ENCODE data around the gene CHCHD6. TPM values are rescaled to one million over a fixed set of nuclear protein-coding genes. Genes with fewer than 3 reads are reported as not detected.

CHCHD6 gene
- total and polyA plus RNA-seq, 4 donors: 12.1 to 22.6 (median 17.5) TPM

DNA sequence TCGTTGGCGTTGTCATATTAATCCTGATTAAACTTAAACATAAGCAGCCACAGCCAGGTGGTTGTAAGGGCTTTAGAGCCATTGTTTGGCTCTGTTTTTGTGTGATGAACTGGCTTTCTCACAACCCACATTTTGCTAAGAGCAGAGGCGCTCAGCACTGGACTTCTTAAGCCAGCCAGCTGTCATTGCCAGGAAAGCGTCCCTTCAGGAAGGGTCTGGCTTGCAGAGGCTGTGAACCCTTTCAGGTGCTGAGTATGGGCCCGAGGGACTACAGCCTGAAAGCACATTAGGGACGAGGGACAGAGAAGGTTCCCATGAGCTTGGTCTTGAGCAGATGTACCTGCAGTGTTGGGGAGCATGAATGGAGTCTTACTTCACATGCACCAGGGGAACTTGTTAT, 112.3 kb downstream of the CHCHD6 start:
- ATAC-seq (ENCODE audit: insufficient read depth, low FRiP score) (no peak), DNase-seq (no peak)
- H3K4me1 ChIP-seq (ENCODE audit: control insufficient read depth in 5 of 5, insufficient read depth in 5 of 5, low read length in 5 of 5): peaks cover 0 to 10% (median 3%) of the 10 kb centered on the region in 5 donors
- H3K36me3 ChIP-seq (ENCODE audit: control insufficient read depth in 4 of 4, insufficient read depth in 4 of 4, low read length in 4 of 4): no peaks in the 10 kb centered on the region
- no peaks in the 10 kb centered on the region for H3K27me3 ChIP-seq (ENCODE audit: control insufficient read depth in 3 of 3, insufficient read depth in 3 of 3, low read length in 2 of 3)
- H3K27ac ChIP-seq (ENCODE audit: low read depth in 1 of 2, low read length in 1 of 2): no peak overlapping the region
- no peak overlapping the region for H3K4me3 ChIP-seq
- 89 to 94% methylated on average over 6 of the region's 6 CpGs for WGBS, 2 donors
- TF ChIP-seq, protein P1, sequence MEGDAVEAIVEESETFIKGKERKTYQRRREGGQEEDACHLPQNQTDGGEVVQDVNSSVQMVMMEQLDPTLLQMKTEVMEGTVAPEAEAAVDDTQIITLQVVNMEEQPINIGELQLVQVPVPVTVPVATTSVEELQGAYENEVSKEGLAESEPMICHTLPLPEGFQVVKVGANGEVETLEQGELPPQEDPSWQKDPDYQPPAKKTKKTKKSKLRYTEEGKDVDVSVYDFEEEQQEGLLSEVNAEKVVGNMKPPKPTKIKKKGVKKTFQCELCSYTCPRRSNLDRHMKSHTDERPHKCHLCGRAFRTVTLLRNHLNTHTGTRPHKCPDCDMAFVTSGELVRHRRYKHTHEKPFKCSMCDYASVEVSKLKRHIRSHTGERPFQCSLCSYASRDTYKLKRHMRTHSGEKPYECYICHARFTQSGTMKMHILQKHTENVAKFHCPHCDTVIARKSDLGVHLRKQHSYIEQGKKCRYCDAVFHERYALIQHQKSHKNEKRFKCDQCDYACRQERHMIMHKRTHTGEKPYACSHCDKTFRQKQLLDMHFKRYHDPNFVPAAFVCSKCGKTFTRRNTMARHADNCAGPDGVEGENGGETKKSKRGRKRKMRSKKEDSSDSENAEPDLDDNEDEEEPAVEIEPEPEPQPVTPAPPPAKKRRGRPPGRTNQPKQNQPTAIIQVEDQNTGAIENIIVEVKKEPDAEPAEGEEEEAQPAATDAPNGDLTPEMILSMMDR (IDR thresholded peaks at IDR 0.05; ENCODE audit: control extremely low read depth, extremely low read depth): no peak
- H3K9ac ChIP-seq (ENCODE audit: insufficient read depth in 1 of 2, low read length in 2 of 2): no peak overlapping the region
- peaks cover 0 to 1% (median 0%) of the 10 kb centered on the region in 4 donors for H3K9me3 ChIP-seq (ENCODE audit: control insufficient read depth in 4 of 4, insufficient read depth in 3 of 4, low read length in 3 of 4)

DNA sequence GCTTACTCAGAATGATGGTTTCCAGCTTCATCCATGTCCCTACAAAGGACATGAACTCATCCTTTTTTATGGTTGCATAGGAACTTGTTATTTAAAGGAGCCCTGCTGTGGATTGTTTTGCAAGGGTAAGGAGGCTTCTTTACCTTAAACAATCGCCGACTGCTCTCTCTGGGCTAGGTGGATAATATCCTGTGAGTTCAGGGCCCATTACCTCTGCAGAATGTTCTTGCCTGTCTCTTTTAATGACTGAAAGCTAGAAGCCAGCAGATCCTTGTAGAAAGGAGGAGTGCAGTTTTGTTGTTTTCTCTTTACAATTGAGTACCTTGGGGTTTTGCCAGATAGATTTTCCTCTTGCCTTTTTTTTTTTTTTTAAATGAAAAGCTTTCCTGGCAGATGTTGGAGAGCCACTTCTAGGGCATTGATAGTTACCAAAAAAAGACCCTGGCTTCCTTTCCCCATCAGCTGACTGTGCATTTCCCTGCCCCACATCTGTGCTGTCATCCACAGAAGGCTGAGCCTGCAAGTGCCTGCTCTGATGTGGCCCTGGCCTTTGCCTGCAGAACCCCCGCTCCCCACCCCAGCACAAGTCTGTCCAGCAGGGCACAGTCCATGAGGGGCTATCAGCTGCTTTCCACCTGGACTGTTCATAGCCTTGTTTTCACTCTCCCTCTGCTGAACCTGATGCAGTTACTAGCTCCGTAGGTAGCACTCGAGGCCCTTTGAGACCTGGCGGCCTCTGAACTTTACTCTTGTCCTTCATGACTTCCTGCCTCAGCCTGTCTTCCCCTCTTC, 113.1 kb downstream of the CHCHD6 start:
- no peak overlapping the region for H3K4me3 ChIP-seq
- H3K27me3 ChIP-seq (ENCODE audit: control insufficient read depth in 3 of 3, insufficient read depth in 3 of 3, low read length in 2 of 3): no peaks in the 10 kb centered on the region
- no peak overlapping the region for H3K27ac ChIP-seq (ENCODE audit: low read depth in 1 of 2, low read length in 1 of 2)
- no peaks in the 10 kb centered on the region for H3K36me3 ChIP-seq (ENCODE audit: control insufficient read depth in 4 of 4, insufficient read depth in 4 of 4, low read length in 4 of 4)
- DNase-seq (peak; percentile 43 to 85 (median 75)), ATAC-seq (ENCODE audit: insufficient read depth, low FRiP score) (no peak)
- peaks cover 0 to 1% (median 0%) of the 10 kb centered on the region in 4 donors for H3K9me3 ChIP-seq (ENCODE audit: control insufficient read depth in 4 of 4, insufficient read depth in 3 of 4, low read length in 3 of 4)
- TF ChIP-seq, protein P1 (IDR thresholded peaks at IDR 0.05; ENCODE audit: control extremely low read depth, extremely low read depth): no peak
- peaks cover 0 to 10% (median 3%) of the 10 kb centered on the region in 5 donors for H3K4me1 ChIP-seq (ENCODE audit: control insufficient read depth in 5 of 5, insufficient read depth in 5 of 5, low read length in 5 of 5)
- no peak overlapping the region for H3K9ac ChIP-seq (ENCODE audit: insufficient read depth in 1 of 2, low read length in 2 of 2)
- 76 to 78% methylated on average over 6 of the region's 6 CpGs for WGBS, 2 donors

DNA sequence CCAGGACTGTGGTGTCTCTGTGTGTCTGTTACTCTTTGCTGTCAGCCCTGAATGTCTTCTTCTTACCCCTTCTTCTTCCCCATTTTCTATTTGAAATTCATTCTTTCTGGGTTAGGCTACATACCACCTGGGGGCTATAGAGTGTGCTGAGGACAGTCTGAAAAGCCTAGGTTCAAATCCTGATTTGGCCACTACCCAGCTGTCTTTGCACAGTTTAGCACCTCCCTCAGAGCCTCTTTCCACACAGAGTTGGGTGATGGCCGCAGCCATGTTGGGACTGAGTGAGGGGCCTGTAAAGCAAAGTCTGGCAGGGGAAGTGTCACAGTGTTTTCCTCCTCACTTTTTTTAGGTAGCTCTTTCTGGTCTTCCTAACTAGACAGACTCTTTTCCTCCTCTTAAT, 113.7 kb downstream of the CHCHD6 start:
- no peak overlapping the region for H3K27ac ChIP-seq (ENCODE audit: low read depth in 1 of 2, low read length in 1 of 2)

More for the DNA sequence above, 113.7 kb downstream of the CHCHD6 start:
- Histone ChIP-seq H3K27me3 (ENCODE audit: control insufficient read depth in 3 of 3, insufficient read depth in 3 of 3, low read length in 2 of 3) (no peaks in the 10 kb centered on the region), H3K4me1 (ENCODE audit: control insufficient read depth in 5 of 5, insufficient read depth in 5 of 5, low read length in 5 of 5) (peaks cover 0 to 10% (median 3%) of the 10 kb centered on the region in 5 donors), H3K4me3 (no peak overlapping the region), H3K9ac (ENCODE audit: insufficient read depth in 1 of 2, low read length in 2 of 2) (no peak overlapping the region), H3K9me3 (ENCODE audit: control insufficient read depth in 4 of 4, insufficient read depth in 3 of 4, low read length in 3 of 4) (peaks cover 0 to 1% (median 0%) of the 10 kb centered on the region in 4 donors), H3K36me3 (ENCODE audit: control insufficient read depth in 4 of 4, insufficient read depth in 4 of 4, low read length in 4 of 4) (no peaks in the 10 kb centered on the region)
- ATAC-seq (ENCODE audit: insufficient read depth, low FRiP score) (no peak), DNase-seq (no peak)
- TF ChIP-seq, protein P1 (IDR thresholded peaks at IDR 0.05; ENCODE audit: control extremely low read depth, extremely low read depth): no peak
- 95 to 100% methylated on average over 1 of the region's 1 CpG for WGBS, 2 donors
